Heart right ventricle (tissue), 16 donors: ENCODE data around the gene RAI14. TPM values are rescaled to one million over a fixed set of nuclear protein-coding genes. Genes with fewer than 3 reads are reported as not detected.
"Not testable (repeated sequence)": the region's sequence is repeated elsewhere in the genome, so short reads cannot be mapped to it uniquely, and the experiment has no call there.

Source experiments
- ATAC-seq, 8 donors: fragments of 200-7000 bp; cut with Tn5 transposase; one replicate each; pipeline ENCODE4 v1.9.1; 2020; ENCODE audit warnings: mild to moderate bottlenecking in 8 of 8, moderate library complexity in 8 of 8, moderate number of reproducible peaks in 1 of 8
- DNase-seq, 2 donors: peaks; one replicate each; pipeline ENCODE4 v3.0.0-alpha.2; 2020
- H3K27ac ChIP-seq, 10 donors: fragments of 200-600 bp; sonication (generic) in 2 of 10; one replicate each; pipeline versions ENCODE4 v1.5.0 to v1.8.0; 2020 to 2022; ENCODE audit warnings: mild to moderate bottlenecking in 3 of 10
- H3K27me3 ChIP-seq, 7 donors: fragments of 200-600 bp; one replicate each; pipeline ENCODE4 v1.8.0; 2021 to 2022; ENCODE audit warnings: mild to moderate bottlenecking in 2 of 7
- H3K36me3 ChIP-seq, 9 donors: fragments of 200-600 bp; sonication (generic) in 1 of 9; one replicate each; pipeline versions ENCODE4 v1.5.0 to v1.8.0; 2020 to 2022; ENCODE audit warnings: mild to moderate bottlenecking in 2 of 9
- H3K4me1 ChIP-seq, 9 donors: fragments of 200-600 bp; sonication (generic) in 1 of 9; one replicate each; pipeline versions ENCODE4 v1.5.0 to v1.8.0; 2020 to 2022; ENCODE audit warnings: mild to moderate bottlenecking in 4 of 9
- H3K4me3 ChIP-seq, 10 donors: fragments of 200-600 bp; sonication (generic) in 2 of 10; one replicate each; pipeline versions ENCODE4 v1.5.0 to v1.8.0; 2020 to 2022; ENCODE audit warnings: mild to moderate bottlenecking in 7 of 10, moderate library complexity in 2 of 10
- H3K9me3 ChIP-seq, 11 donors: fragments of 200-600 bp in 10 of 11; sonication (generic) in 2 of 11; one replicate each; pipeline versions ENCODE4 v1.5.0 to v1.8.0; 2013 to 2022; ENCODE audit warnings: mild to moderate bottlenecking in 2 of 11, control low read depth in 1 of 11, moderate library complexity in 1 of 11
- WGBS, 2 donors: extraction: QIAGEN DNeasy Blood & Tissue Kit; methylation state at CpG; one replicate each; pipeline ENCODE4 v1.1.7; 2013; ENCODE audit warnings: inconsistent platforms in 1 of 2; 5-methylcytosine and 5-hydroxymethylcytosine counted together
- intact Hi-C, 10 donors: fragments of 100-400 bp; cut with DNase I; formaldehyde crosslinking; loops; one replicate each; pipeline versions ENCODE4 v1.11.1 to v1.14.2; 2022
- polyA plus RNA-seq, 2 donors: library from polyadenylated mRNA; stranded (reverse); fragments of 200-250 nt; gene quantifications; one replicate each; pipeline ENCODE4 v1.2.3, GENCODE V29; 2013
- total RNA-seq, 10 donors: library from RNA; stranded (reverse); fragmentation: NEBNext Ultra II Directional in 3 of 10; extraction: Animal tissue kit (Norgen Biotek cat#: 25700) in 3 of 10; gene quantifications; one replicate each; pipeline versions ENCODE4 v1.2.1 to v1.2.4, GENCODE V29; 2021 to 2023
- TF ChIP-seq, protein P1 (sequence below), 9 donors: fragments of 200-600 bp; sonication (generic) in 2 of 9; IDR thresholded peaks; one replicate each; pipeline versions ENCODE4 v1.5.0 to v1.8.0; 2021 to 2022; ENCODE audit warnings: antibody characterized with exemption in 9 of 9, mild to moderate bottlenecking in 5 of 9, moderate library complexity in 1 of 9
- donor health status: Arrhythmogenic right ventricular cardiomyopathy.
- donor health status: ischemic (EF 13 %, LVEDD 7.1; RV severe dilation, severe dysfunction).
- donor health status: healthy with polysubstance abuse.
- donor health status: DM: no; HTN: yes; CAD: no.
- donor health status: DM: no; HTN: no; CAD: no.
- donor health status: ischemic (EF 25% LVEDD 6.9; RV normal size, moderate dysfunction).
- donor health status: ischemic (EF 25% LVEDD 5.7; RV mildly dilated, moderate dysfunction).
- donor health status: healthy.
- donor health status: DM: yes; HTN: yes; CAD: no.
- donor health status: Ischemic cardiomyopathy.
- donor health status: ischemic (EF 35%, LVEDD 5.7; RV mildly dilated, moderate dysfunction).
- donor health status: nonischemic (EF 11% LVEDD 7.7; RV severe dilation, severe dysfunction).
- donor health status: DM: yes; HTN: yes; CAD: no.
- donor health status: PGD.
- donor health status: ischemic (EF 29% LVEDD 5.4; RV normal size, mild dysfunction).
- donor health status: nonischemic (EF 23%, LVEDD 6.1; RV moderate dilation, normal function).

RAI14 gene
- total and polyA plus RNA-seq, 12 donors: 3.3 to 25.5 (median 9.3) TPM

DNA sequence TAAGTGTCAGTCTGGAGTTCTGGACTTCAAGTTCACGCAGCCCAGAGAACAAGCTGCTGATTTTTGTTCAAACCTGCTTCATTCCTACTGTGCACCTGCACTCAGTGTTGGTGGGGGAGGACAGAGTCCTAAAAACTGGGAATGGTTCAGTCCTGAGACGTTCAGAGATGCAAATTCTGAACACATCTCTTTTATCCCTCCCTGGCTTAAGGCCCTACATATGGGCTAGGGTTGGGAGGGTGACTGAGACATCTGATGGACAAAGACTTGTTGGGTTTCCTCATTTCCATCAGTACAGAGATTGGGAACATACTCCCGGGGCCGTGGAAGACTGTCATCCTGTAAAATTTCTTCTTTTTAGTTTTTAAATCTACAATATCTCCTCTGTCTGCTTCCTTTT, 99.8 kb downstream of the RAI14 start:
- no peak overlapping the region for H3K27ac ChIP-seq
- DNase-seq: no peak
- ATAC-seq: no peak
- TF ChIP-seq, protein P1, sequence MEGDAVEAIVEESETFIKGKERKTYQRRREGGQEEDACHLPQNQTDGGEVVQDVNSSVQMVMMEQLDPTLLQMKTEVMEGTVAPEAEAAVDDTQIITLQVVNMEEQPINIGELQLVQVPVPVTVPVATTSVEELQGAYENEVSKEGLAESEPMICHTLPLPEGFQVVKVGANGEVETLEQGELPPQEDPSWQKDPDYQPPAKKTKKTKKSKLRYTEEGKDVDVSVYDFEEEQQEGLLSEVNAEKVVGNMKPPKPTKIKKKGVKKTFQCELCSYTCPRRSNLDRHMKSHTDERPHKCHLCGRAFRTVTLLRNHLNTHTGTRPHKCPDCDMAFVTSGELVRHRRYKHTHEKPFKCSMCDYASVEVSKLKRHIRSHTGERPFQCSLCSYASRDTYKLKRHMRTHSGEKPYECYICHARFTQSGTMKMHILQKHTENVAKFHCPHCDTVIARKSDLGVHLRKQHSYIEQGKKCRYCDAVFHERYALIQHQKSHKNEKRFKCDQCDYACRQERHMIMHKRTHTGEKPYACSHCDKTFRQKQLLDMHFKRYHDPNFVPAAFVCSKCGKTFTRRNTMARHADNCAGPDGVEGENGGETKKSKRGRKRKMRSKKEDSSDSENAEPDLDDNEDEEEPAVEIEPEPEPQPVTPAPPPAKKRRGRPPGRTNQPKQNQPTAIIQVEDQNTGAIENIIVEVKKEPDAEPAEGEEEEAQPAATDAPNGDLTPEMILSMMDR (IDR thresholded peaks at IDR 0.05): no peak
- intact Hi-C loops: no loop called here
- H3K4me3 ChIP-seq: no peak overlapping the region
- peaks cover 0 to 3% (median 0%) of the 10 kb centered on the region in 9 donors for H3K4me1 ChIP-seq
- no peaks in the 10 kb centered on the region for H3K9me3 ChIP-seq
- no peaks in the 10 kb centered on the region for H3K27me3 ChIP-seq
- WGBS, 2 donors: 89 to 93% methylated on average over 4 of the region's 4 CpGs
- H3K36me3 ChIP-seq: peaks cover 0 to 32% (median 0%) of the 10 kb centered on the region in 9 donors

DNA sequence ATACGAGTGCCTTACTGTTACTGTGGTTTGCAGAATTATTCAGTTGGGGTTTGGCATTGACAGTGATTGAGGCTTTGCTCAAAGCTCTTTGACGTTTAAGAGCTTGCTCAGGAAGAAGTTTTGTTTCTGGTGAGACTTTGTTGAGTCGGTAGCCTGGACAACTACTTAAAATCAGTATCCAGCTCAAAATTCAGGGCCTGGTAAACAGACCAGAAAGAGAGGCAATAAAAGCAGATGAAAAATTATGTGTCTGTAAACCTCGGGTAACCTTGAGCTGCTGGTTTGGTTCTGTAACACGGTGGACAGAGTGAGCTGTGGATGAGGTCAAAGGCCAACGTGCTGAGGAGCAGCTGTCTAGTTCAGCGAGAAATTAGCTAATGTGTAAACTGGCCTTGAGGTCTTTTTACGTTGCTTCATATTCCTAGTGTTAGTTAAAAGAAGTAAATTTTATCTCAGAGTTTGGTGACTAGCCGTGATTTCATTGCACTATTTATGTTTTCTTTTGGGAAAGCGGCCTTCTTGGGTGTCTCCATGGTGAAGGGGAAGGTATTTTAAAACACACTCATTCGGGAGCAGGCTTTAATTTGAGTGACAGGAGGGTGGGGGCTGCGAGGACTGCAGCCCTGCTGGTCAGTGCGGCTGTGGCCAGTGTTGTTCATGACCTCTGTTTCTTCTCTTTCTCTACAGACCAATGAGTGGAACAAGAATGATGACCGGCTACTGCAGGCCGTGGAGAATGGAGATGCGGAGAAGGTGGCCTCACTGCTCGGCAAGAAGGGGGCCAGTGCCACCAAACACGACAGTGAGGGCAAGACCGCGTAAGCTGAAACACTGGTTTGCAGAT, 100.9 kb downstream of the RAI14 start:
- H3K27me3 ChIP-seq: no peaks in the 10 kb centered on the region
- peaks cover 0 to 36% (median 0%) of the 10 kb centered on the region in 9 donors for H3K36me3 ChIP-seq
- intact Hi-C loops: no loop called here
- 83 to 84% methylated on average over 20 of the region's 20 CpGs for WGBS, 2 donors
- H3K9me3 ChIP-seq: no peaks in the 10 kb centered on the region
- DNase-seq (no peak), ATAC-seq (no peak)
- TF ChIP-seq, protein P1 (IDR thresholded peaks at IDR 0.05): no peak
- H3K4me1 ChIP-seq: peaks cover 0 to 6% (median 0%) of the 10 kb centered on the region in 9 donors
- H3K27ac ChIP-seq: no peak overlapping the region
- H3K4me3 ChIP-seq: no peak overlapping the region

DNA sequence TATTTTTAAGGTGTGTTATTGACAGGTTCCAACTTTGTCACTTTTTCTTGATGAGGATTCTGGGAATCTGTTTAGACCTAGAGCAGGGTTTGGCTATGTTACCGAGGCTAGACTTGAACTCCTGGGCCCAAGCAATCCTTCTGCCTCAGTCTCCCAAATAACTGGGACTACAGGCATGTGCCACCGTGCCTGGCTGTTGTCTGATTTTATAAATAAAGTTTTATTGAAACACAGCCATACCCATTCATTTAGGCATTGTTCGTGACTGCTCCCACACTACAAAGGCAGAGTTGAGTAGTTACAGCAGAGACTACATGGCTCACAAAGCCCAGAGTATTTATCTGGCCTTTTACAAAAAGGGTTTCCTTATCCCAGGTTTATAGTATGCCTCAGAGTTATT, 102.4 kb downstream of the RAI14 start:
- H3K27ac ChIP-seq: no peak overlapping the region
- 95 to 100% methylated on average over 3 of the region's 3 CpGs for WGBS, 2 donors
- DNase-seq (no peak), ATAC-seq (no peak)
- no peak overlapping the region for H3K4me3 ChIP-seq
- H3K9me3 ChIP-seq: no peaks in the 10 kb centered on the region
- no peaks in the 10 kb centered on the region for H3K27me3 ChIP-seq
- TF ChIP-seq, protein P1 (IDR thresholded peaks at IDR 0.05): no peak
- intact Hi-C loops: no loop called here
- H3K36me3 ChIP-seq: peaks cover 0 to 36% (median 0%) of the 10 kb centered on the region in 9 donors
- peaks cover 0 to 19% (median 7%) of the 10 kb centered on the region in 9 donors for H3K4me1 ChIP-seq

DNA sequence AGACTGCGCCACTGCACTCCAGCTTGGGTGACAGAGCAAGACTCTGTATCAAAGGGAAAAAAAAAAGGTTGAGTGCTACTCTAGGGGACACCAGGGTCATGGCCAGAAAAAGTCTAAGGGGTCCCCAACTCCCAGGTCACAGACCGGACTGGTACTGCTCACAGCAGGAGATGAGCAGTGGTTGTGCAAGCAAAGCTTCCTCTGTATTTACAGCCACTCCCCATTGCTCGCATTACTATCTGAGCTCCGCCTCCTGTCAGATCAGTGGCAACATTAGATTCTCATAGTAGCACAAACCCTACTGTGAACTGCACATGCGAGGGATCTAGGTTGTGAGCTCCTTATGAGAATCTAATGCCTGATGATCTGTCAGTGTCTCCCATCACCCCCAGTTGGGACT, 103.1 kb downstream of the RAI14 start:
- WGBS, 2 donors: 86 to 97% methylated on average over 5 of the region's 5 CpGs
- H3K27me3 ChIP-seq, intact Hi-C loops, H3K4me3 ChIP-seq, ATAC-seq, H3K27ac ChIP-seq, H3K9me3 ChIP-seq, DNase-seq: not testable (repeated sequence)
- Histone ChIP-seq H3K36me3 (peaks cover 0 to 36% (median 0%) of the 10 kb centered on the region in 9 donors), H3K4me1 (peaks cover 0 to 21% (median 7%) of the 10 kb centered on the region in 9 donors)

DNA sequence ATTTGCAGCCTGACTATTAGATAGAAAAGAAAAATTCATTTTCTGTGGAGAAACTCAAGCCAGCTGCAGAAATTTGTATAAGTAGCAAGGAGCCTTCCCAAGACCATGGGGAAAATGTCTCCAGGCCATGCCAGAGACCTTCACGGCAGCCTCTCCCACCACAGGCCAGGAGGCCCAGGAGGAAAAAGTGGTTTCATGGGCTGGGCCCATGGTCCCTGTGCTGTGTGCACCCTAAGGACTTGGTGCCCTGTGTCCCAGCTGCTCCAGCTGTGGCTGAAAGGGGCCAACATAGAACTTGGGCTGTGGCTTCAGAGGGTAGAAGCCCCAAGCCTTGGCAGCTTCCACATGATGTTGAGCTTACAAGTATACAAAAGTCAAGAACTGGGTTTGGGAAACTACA, 109.5 kb downstream of the RAI14 start:
- H3K27ac ChIP-seq: no peak overlapping the region
- peaks cover 0 to 21% (median 10%) of the 10 kb centered on the region in 9 donors for H3K4me1 ChIP-seq
- intact Hi-C loops: loop anchor here in 1 of 10 donors (10.0 kb wide), 1 partner anchor 111 kb away; the partner anchor contains the start of gene RAI14
- DNase-seq (no peak), ATAC-seq (no peak)
- TF ChIP-seq, protein P1 (IDR thresholded peaks at IDR 0.05): no peak
- 95 to 100% methylated on average over 1 of the region's 1 CpG for WGBS, 2 donors
- no peaks in the 10 kb centered on the region for H3K27me3 ChIP-seq
- no peak overlapping the region for H3K4me3 ChIP-seq
- no peaks in the 10 kb centered on the region for H3K9me3 ChIP-seq
- peaks cover 0 to 7% (median 0%) of the 10 kb centered on the region in 9 donors for H3K36me3 ChIP-seq
